Skeletal muscle satellite cell (primary cell): ENCODE measurements around the gene BTG3.

ENCODE experiments used
- H3K27me3 ChIP-seq: 2 replicates; pipeline ENCODE4 v1.7.0; 2013; ENCODE audit warnings: low read length; ENCODE audit not compliant: control insufficient read depth, insufficient read depth
- H3K36me3 ChIP-seq: 2 replicates; pipeline ENCODE4 v1.7.0; 2013; ENCODE audit warnings: mild to moderate bottlenecking, control low read depth, low read length; ENCODE audit not compliant: insufficient read depth
- H3K4me1 ChIP-seq: 2 replicates; pipeline ENCODE4 v1.7.0; 2013; ENCODE audit warnings: low read length; ENCODE audit not compliant: control insufficient read depth, insufficient read depth
- H3K4me2 ChIP-seq: 2 replicates; pipeline ENCODE4 v1.7.0; 2013; ENCODE audit warnings: mild to moderate bottlenecking, low read length
- H3K4me3 ChIP-seq: 2 replicates; pipeline ENCODE4 v1.7.0; 2013; ENCODE audit warnings: low read length
- H3K9ac ChIP-seq: 2 replicates; pipeline ENCODE4 v1.7.0; 2013; ENCODE audit warnings: mild to moderate bottlenecking, low read depth, low read length, moderate library complexity
- H3K9me3 ChIP-seq: replicated peaks from 2 replicates; pipeline ENCODE4 v1.7.0; 2013; ENCODE audit warnings: mild to moderate bottlenecking, control low read depth, low read length

Gene BTG3

DNA sequence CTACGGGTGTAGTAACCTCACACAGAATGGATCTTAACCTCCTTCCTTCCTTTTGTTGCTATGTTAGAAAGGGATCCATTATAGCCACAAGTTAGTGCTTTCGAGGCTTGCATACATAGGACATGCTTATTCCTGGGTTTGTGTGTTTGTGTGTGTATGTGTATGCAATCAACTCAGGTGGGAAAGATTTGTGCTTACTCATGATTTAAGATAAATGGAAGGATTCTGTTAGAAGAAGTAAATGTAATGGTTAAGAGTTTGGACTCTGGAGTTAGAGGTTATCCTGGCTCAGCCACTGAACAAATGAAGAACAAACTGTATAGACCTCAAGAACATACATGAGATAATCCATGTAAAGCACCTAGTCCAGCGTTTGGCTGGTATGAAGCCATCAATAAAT is 28.8 kb downstream of the BTG3 start:
- Histone ChIP-seq H3K36me3 (no peaks in the 10 kb centered on the region), H3K9ac (no peak overlapping the region), H3K4me3 (no peak overlapping the region), H3K4me1 (no peaks in the 10 kb centered on the region), H3K27me3 (peaks cover 8% of the 10 kb centered on the region), H3K9me3 (no peaks in the 10 kb centered on the region), H3K4me2 (no peak overlapping the region)

DNA sequence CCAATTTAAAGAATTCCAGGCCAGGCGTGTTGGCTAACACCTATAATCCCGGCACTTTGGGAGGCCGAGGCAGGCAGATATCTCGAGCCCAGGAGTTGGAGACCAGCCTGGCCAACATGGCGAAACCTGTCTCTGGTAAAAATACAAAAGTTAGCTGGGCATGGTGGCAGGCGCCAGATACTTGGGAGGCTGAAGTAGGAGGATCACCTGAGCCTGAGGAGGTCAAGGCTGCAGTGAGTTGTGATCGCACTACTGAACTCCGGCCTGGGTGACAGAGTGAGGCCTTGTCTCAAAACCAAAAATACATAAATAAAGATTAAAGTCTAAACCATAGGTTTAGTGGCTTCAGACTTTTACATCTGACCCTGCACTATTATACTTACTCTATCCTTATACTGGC is 32.4 kb downstream of the BTG3 start:
- Histone ChIP-seq H3K9ac (no peak overlapping the region), H3K27me3 (peaks cover 8% of the 10 kb centered on the region), H3K4me1 (no peaks in the 10 kb centered on the region), H3K9me3 (no peaks in the 10 kb centered on the region), H3K4me3 (no peak overlapping the region), H3K36me3 (no peaks in the 10 kb centered on the region), H3K4me2 (no peak overlapping the region)

DNA sequence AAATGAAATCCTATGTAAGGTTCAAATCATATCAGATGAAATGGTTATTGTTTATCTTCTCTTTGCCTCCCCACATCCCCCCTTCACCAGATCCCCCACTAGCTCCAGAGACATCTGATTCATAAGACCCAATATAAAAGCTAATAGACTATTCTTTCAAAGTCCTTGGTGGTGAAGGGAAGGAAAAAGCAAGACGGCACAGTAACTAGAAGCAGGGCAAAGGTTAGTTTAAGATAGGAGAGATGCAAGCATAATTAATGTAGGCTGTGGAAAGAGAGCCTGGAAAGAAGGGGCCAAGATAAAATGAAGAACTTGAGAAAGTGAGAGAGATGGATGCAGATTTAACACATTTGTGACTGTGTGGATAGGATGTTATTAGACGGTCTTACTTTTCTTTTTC is 33.8 kb downstream of the BTG3 start:
- no peak overlapping the region for H3K9ac ChIP-seq
- no peak overlapping the region for H3K4me3 ChIP-seq
- H3K27me3 ChIP-seq, result peaks cover 15% of the 10 kb centered on the region
- H3K4me2 ChIP-seq, result no peak overlapping the region
- no peaks in the 10 kb centered on the region for H3K36me3 ChIP-seq
- H3K9me3 ChIP-seq, result no peaks in the 10 kb centered on the region
- H3K4me1 ChIP-seq, result no peaks in the 10 kb centered on the region

DNA sequence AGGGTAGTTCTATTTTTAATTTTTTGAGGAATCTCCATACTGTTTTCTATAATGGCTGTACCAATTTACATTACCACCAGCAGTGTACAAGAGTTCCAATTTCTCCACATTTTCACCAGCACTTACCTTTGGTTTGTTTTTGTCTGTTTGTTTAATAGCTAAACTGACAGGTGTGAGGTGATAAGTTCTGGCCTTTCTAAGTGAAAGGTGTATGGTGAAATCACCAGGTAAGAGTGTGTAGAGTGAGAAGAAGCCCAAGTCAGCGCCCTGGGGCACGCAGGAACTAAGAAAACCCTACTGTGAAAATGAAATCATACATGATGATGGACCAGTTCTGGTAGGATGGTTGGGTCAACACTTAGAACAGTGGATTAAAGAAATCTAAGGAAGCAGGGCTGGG is 34.5 kb downstream of the BTG3 start:
- H3K36me3 ChIP-seq, result no peaks in the 10 kb centered on the region
- H3K27me3 ChIP-seq, result peaks cover 12% of the 10 kb centered on the region
- H3K4me2 ChIP-seq, result no peak overlapping the region
- no peaks in the 10 kb centered on the region for H3K4me1 ChIP-seq
- H3K9ac ChIP-seq, result no peak overlapping the region
- H3K9me3 ChIP-seq, result no peaks in the 10 kb centered on the region
- no peak overlapping the region for H3K4me3 ChIP-seq

DNA sequence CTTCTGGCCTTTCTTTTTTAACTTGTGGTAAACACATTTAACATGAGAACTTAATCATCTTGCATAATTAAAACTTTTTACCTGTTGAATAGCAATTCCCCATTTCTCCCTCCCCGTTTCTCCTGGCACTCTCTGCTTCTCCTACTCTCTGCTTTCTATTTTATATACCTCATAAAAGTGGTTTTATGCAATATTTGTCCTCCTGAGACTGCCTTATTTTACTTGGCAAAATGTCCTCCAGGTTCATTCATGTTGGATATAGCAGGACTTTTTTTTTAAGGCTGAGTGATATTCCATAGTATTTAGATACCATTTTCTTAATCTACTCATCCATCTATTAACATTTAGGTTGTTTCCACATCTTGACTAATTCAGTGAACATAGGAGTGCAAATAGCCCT is 35.0 kb downstream of the BTG3 start:
- Histone ChIP-seq H3K4me3 (no peak overlapping the region), H3K9ac (no peak overlapping the region), H3K4me1 (no peaks in the 10 kb centered on the region), H3K9me3 (no peaks in the 10 kb centered on the region), H3K4me2 (no peak overlapping the region), H3K36me3 (no peaks in the 10 kb centered on the region), H3K27me3 (peaks cover 7% of the 10 kb centered on the region)

DNA sequence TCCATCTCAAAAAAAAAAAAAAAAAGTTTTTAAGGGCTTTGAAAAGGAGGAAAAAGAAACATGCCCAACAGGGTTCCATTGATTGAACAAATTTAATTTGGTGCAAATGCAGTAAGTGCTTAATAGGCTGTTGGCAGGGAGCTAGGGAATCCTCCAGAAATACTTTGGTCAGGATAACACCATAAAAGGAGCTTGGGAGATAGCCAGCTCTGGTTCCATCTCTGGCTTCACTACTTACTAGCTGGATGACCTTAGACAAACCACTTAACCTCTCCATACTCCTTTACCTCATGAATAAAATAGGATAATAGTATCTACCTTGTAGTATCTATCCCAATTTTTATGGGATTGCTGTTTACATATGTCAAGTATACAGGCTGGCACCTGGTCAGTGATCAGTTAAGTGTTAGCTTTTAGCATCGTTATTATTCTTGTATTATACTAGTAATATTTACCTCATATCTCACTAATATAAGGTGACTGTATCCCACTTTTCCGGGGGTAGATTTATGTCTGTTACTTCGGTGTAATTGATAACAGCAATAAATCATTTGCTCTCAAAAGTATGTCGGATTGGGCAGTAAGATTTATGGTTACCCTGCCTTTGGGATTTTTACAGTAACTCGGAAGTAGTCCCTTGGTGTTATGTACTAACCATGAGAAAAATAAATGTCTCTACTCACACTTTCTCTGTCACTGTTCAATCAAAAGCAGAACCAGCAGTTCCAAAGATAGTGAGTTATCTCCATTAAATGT is 36.4 kb downstream of the BTG3 start:
- no peak overlapping the region for H3K4me3 ChIP-seq

DNA sequence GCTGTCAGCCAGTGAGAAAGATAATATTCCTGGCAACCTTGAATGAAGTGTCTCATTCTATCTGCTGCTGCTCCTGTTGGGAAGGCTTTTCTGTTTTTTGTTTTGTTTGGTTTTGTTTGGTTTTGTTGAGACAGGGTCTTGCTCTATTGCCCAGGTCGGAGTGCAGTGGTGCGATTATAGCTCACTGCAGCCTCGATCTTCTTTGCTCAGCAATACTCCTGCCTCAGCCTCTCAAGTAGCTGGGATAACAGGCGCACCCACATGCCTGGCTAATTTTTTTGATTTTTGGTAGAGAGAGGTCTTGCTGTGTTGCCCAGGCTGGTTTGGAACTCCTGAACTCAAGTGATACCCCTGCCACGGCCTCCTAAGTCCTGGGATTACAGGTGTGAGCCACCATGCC is 37.6 kb downstream of the BTG3 start:
- no peak overlapping the region for H3K4me3 ChIP-seq
- H3K9me3 ChIP-seq, result no peaks in the 10 kb centered on the region
- no peak overlapping the region for H3K9ac ChIP-seq
- H3K36me3 ChIP-seq, result no peaks in the 10 kb centered on the region
- H3K4me1 ChIP-seq, result no peaks in the 10 kb centered on the region
- H3K4me2 ChIP-seq, result no peak overlapping the region
- peaks cover 18% of the 10 kb centered on the region for H3K27me3 ChIP-seq

More for the DNA sequence above, 36.4 kb downstream of the BTG3 start:
- Histone ChIP-seq H3K4me1 (no peaks in the 10 kb centered on the region), H3K4me2 (no peak overlapping the region), H3K36me3 (no peaks in the 10 kb centered on the region), H3K9ac (no peak overlapping the region), H3K9me3 (no peaks in the 10 kb centered on the region), H3K27me3 (peaks cover 8% of the 10 kb centered on the region)

DNA sequence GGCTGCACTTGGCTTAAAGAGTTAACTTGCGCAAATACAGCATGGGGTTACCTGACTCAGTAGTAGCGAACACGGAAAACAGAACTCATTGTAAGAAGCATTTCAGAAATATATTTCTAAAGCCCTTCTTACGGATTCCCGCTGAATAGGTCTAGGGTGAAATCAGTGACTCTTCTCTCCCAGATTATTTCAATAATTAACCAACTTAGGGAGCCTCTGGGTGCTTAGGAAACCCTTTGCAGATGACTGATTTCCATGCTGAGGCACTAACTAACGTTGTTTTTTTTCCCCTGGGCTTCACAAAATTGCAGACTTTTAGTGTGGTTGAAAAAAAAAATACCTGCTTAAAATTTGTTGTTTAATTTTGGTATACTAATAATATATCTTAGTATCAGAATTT is 40.3 kb downstream of the BTG3 start:
- Histone ChIP-seq H3K4me2 (no peak overlapping the region), H3K36me3 (no peaks in the 10 kb centered on the region), H3K9ac (no peak overlapping the region), H3K4me3 (no peak overlapping the region), H3K27me3 (peaks cover 18% of the 10 kb centered on the region), H3K4me1 (no peaks in the 10 kb centered on the region), H3K9me3 (no peaks in the 10 kb centered on the region)

DNA sequence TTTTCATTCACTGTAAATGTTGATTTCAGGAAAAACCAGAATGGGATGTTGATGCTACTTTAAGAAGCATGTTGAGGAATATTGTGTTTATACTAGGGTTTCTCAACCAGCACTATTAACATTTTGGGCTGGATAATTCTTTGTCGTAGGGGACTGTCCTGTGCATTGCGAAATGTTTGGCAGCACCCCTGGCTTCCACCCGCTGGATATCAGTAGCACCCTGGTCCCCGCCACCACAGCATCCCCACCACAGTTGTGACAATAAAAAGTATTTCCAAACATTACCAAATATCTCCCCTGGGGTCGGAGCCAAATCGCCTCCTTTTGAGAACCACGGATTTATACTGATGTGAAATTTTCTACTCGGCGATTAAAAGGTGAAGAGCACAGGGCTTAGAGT is 41.9 kb downstream of the BTG3 start:
- H3K27me3 ChIP-seq, result peaks cover 18% of the 10 kb centered on the region
- H3K36me3 ChIP-seq, result no peaks in the 10 kb centered on the region
- no peak overlapping the region for H3K4me2 ChIP-seq
- no peaks in the 10 kb centered on the region for H3K4me1 ChIP-seq
- no peak overlapping the region for H3K4me3 ChIP-seq
- H3K9ac ChIP-seq, result no peak overlapping the region
- no peaks in the 10 kb centered on the region for H3K9me3 ChIP-seq

DNA sequence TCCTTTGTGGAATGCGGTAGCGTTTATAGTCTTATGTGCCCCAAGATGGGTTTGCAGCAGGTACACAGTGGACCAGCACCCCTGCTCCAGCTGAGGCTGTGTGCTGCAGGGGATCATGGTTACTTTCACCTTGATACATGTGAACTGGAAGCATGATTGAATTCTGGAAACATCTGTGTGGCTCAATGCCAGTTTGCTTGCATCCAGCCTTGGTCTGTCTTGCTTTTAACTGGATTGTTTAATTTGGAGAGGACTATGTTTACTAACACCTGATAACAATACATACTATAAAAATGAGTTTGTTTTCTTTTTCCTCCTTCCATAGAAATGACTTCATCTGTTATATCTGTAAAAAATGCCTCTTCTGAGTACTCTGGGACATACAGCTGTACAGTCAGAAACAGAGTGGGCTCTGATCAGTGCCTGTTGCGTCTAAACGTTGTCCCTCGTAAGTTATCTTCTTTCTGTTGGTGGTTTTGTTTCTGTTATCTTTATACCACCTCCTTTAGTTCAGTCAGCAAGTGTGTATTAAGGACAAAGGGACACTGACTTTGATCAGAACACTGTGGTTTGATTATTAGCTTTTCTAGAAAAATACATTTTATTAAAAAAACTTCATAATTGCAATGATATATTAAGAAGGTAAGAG is 52.2 kb downstream of the BTG3 start:
- no peak overlapping the region for H3K4me3 ChIP-seq
- H3K4me2 ChIP-seq, result no peak overlapping the region
- no peaks in the 10 kb centered on the region for H3K36me3 ChIP-seq
- H3K27me3 ChIP-seq, result peaks cover 16% of the 10 kb centered on the region
- no peaks in the 10 kb centered on the region for H3K4me1 ChIP-seq
- H3K9ac ChIP-seq, result no peak overlapping the region
- H3K9me3 ChIP-seq, result no peaks in the 10 kb centered on the region

DNA sequence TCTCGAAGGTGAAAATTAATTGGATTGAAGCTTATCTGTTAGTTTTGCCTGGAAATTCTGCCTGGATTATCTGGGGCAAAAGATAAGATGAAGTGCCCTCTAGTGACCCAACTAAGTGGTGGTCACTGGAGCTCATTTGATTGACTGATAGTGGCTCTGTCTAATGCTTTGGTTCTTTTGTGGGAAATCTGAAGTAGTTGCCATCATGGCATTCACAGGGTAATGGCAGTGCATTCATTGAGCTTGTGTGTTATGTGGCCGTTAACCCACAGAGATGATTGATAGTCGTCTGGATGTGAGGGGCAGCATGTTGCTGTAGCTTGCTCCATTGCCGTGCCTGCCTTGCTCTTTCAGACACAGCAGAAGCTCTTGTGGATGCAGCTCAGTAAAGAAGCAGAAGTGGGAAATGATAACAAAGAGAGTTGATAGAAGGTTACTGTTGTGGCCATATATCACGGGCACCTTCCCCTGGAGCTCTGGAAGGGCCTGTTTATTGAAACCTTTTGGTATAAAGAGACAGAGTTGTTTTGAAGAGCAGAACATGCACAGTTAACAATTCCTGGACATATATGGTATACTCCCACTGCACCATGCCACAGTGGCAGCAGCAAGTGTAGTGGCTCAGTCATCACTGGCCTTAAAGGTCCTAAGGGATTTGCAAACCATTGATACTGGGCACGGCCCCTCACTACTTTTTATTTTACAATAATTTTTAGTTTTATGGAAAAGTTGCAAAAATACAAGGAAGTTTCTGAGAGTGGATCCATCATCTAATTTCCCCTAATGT is 57.8 kb downstream of the BTG3 start:
- Histone ChIP-seq H3K9ac (no peak overlapping the region), H3K4me2 (no peak overlapping the region), H3K27me3 (peaks cover 9% of the 10 kb centered on the region), H3K4me1 (no peaks in the 10 kb centered on the region), H3K9me3 (no peaks in the 10 kb centered on the region), H3K4me3 (no peak overlapping the region), H3K36me3 (no peaks in the 10 kb centered on the region)
